ENCODE data around the gene GLT6D1.

GLT6D1 gene

GRCh38 chr9:135589596-135590485 lies 49.5 kb downstream of the GLT6D1 start:
- Histone ChIP-seq H3K27ac (ENCODE audit: low read length) (no peak overlapping the region), H3K79me2 (ENCODE audit: low read length) (no peaks in the 10 kb centered on the region), H3K4me1 (ENCODE audit: low read length) (0 out of 2 replicates have a peak, but pooled peaks cover 7% of the 10 kb centered on the region), H3F3A (ENCODE audit: insufficient read depth, low read length) (no peaks in the 10 kb centered on the region), H3K9ac (ENCODE audit: low read length) (no peak overlapping the region), H3K9me3 (replicated peaks; ENCODE audit: insufficient read depth, low read length) (no peaks in the 10 kb centered on the region), H3K9me2 (replicated peaks; ENCODE audit: insufficient read depth, low read length) (no peaks in the 10 kb centered on the region), H3K4me2 (ENCODE audit: low read depth, low read length) (no peak overlapping the region), H3K4me3 (ENCODE audit: low read length) (no peak overlapping the region), H3K27me3 (replicated peaks; ENCODE audit: insufficient read depth, low read length) (no peaks in the 10 kb centered on the region), H3K36me3 (replicated peaks; ENCODE audit: insufficient read depth, low read length) (no peaks in the 10 kb centered on the region), H2AFZ (ENCODE audit: low read length) (no peak overlapping the region), H4K20me1 (ENCODE audit: insufficient read depth, low read length) (no peaks in the 10 kb centered on the region)
- no peak for DNase-seq
- TF ChIP-seq CTCF (IDR thresholded peaks at IDR 0.05; ENCODE audit: low read length), result no peak
- no peak for TF ChIP-seq EZH2phosphoT487 (IDR thresholded peaks at IDR 0.05; ENCODE audit: low read length)
- no peak for TF ChIP-seq EZH2 (optimal IDR thresholded peaks at IDR 0.05; ENCODE audit: low read depth, low read length)

- no peaks in the 10 kb centered on the region for H3K9me2 ChIP-seq (replicated peaks; ENCODE audit: insufficient read depth, low read length)
- no peak overlapping the region for H3K27ac ChIP-seq (ENCODE audit: low read length)
- H3K4me2 ChIP-seq (ENCODE audit: low read depth, low read length), result no peak overlapping the region
- TF ChIP-seq CTCF (IDR thresholded peaks at IDR 0.05; ENCODE audit: low read length), result no peak
- no peak for TF ChIP-seq EZH2 (optimal IDR thresholded peaks at IDR 0.05; ENCODE audit: low read depth, low read length)
- TF ChIP-seq EZH2phosphoT487 (IDR thresholded peaks at IDR 0.05; ENCODE audit: low read length), result no peak
- no peaks in the 10 kb centered on the region for H3K27me3 ChIP-seq (replicated peaks; ENCODE audit: insufficient read depth, low read length)
- H3K4me1 ChIP-seq (ENCODE audit: low read length), result 0 out of 2 replicates have a peak, but pooled peaks cover 7% of the 10 kb centered on the region
- no peaks in the 10 kb centered on the region for H4K20me1 ChIP-seq (ENCODE audit: insufficient read depth, low read length)
- DNase-seq, result no peak
- no peaks in the 10 kb centered on the region for H3K36me3 ChIP-seq (replicated peaks; ENCODE audit: insufficient read depth, low read length)
- no peaks in the 10 kb centered on the region for H3F3A ChIP-seq (ENCODE audit: insufficient read depth, low read length)
- no peaks in the 10 kb centered on the region for H3K79me2 ChIP-seq (ENCODE audit: low read length)
- H3K4me3 ChIP-seq (ENCODE audit: low read length), result no peak overlapping the region
- no peak overlapping the region for H2AFZ ChIP-seq (ENCODE audit: low read length)
- no peak overlapping the region for H3K9ac ChIP-seq (ENCODE audit: low read length)
- no peaks in the 10 kb centered on the region for H3K9me3 ChIP-seq (replicated peaks; ENCODE audit: insufficient read depth, low read length)
Observed at GRCh38 chr9:135588886-135589595, 50.3 kb downstream of the GLT6D1 start.

- no peak overlapping the region for H3K9ac ChIP-seq (ENCODE audit: low read length)
- H3F3A ChIP-seq (ENCODE audit: insufficient read depth, low read length), result no peaks in the 10 kb centered on the region
- no peak overlapping the region for H2AFZ ChIP-seq (ENCODE audit: low read length)
- H3K4me2 ChIP-seq (ENCODE audit: low read depth, low read length), result no peak overlapping the region
- no peak overlapping the region for H3K4me3 ChIP-seq (ENCODE audit: low read length)
- no peaks in the 10 kb centered on the region for H3K36me3 ChIP-seq (replicated peaks; ENCODE audit: insufficient read depth, low read length)
- DNase-seq, result no peak
- H4K20me1 ChIP-seq (ENCODE audit: insufficient read depth, low read length), result no peaks in the 10 kb centered on the region
- H3K4me1 ChIP-seq (ENCODE audit: low read length), result 0 out of 2 replicates have a peak, but pooled peaks cover 7% of the 10 kb centered on the region
- H3K27ac ChIP-seq (ENCODE audit: low read length), result no peak overlapping the region
- no peaks in the 10 kb centered on the region for H3K9me3 ChIP-seq (replicated peaks; ENCODE audit: insufficient read depth, low read length)
- no peaks in the 10 kb centered on the region for H3K9me2 ChIP-seq (replicated peaks; ENCODE audit: insufficient read depth, low read length)
- TF ChIP-seq EZH2phosphoT487 (IDR thresholded peaks at IDR 0.05; ENCODE audit: low read length) (no peak), CTCF (IDR thresholded peaks at IDR 0.05; ENCODE audit: low read length) (no peak), EZH2 (optimal IDR thresholded peaks at IDR 0.05; ENCODE audit: low read depth, low read length) (no peak)
- no peaks in the 10 kb centered on the region for H3K79me2 ChIP-seq (ENCODE audit: low read length)
- H3K27me3 ChIP-seq (replicated peaks; ENCODE audit: insufficient read depth, low read length), result no peaks in the 10 kb centered on the region
Observed at GRCh38 chr9:135588371-135588770, 51.0 kb downstream of the GLT6D1 start.

Data from MM.1S (cell line).